GM19463 (cell line): ENCODE data around the gene STAMBP.
"Not testable (repeated sequence)": the region's sequence is repeated elsewhere in the genome, so short reads cannot be mapped to it uniquely, and the experiment has no call there.

ENCODE experiments used
- ATAC-seq: cut with Tn5 transposase; IDR thresholded peaks from one replicate; pipeline ENCODE4 v1.9.1; 2021; ENCODE audit warnings: mild to moderate bottlenecking, moderate library complexity; ENCODE audit not compliant: unreplicated experiment

Gene STAMBP

DNA sequence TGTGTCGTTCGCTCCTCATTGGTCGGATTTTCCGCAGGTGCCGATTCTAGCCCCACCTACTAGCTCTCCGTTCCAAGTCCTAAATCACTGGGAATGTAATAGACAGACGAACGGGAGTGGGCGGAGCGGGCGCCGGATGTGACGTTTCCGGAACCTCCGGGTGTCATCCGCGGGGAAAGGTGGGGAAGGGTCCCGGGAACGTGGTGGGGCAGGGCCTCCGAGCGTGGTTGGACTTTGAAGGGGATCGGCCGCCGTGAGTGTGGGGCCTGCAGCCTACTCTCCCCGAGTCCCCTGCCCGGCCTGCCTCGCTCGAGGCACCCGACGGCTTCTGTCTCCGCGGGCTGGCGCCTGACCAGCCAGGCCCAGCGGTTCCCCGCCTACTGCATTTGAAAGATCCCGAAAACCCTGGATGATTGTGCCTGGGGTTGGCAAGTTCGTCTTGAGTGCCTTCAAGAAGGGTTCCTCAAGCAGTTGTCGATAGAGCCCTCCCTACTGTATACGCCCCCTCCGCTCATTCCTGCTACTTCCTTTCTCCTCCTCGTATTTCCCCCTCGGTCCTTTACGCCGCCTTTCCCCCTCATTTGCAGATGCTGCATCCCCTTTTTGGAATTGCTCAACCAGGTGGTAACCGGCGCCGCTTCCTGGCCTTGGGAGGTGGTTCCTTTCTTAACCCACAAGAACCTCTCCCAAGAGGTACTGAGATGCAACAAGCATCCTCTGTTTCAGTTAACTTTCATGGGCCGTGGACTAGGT is at the start of gene STAMBP:
STAMBP (plus strand) TSS at position 144 of the 753 bp plus-strand sequence. CDS start 1,896 bp downstream, outside the sequence.
- ATAC-seq = peak; percentile 93

DNA sequence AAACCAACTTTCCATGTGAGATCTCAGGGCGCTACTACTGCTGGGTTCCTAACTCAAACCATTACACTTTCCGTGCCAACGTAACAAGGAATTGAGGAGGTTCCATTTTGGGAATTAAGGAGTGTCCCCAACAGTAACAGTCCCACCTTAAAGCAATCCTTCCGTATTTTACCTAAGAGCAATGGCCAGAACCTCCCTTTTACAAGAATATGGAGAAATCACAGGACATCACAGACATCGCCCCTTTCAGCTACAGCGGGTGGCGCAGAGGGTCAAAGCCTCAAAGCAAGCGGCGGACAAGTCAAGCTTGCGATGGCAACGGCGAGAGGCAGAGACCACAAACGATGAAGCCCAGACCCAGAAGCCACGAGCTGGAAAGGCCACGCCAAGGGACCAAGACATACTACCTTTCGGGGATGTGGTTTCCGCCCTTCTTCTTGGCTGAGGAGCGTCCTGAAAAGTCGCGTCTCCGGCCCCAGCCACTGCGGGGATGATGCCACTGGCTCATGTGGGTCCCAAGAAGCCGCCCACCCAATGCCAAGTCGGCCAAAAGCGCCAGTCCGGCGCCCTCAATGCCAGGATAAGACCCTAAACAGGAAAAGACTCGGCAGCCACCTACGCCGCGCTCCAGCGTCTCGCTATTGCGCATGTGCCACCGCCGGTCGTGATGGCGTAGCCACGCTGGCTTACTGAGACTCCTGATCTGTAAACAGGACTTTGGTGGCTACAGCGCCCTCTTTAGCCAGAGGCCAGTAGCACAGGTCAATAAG is 49.1 kb upstream of the STAMBP start, which contains the start of gene DUSP11:
DUSP11 (minus strand) TSS at position 637 of the 770 bp plus-strand sequence; CDS start at position 508, 129 bp downstream.
- peak; percentile 99 for ATAC-seq

DNA sequence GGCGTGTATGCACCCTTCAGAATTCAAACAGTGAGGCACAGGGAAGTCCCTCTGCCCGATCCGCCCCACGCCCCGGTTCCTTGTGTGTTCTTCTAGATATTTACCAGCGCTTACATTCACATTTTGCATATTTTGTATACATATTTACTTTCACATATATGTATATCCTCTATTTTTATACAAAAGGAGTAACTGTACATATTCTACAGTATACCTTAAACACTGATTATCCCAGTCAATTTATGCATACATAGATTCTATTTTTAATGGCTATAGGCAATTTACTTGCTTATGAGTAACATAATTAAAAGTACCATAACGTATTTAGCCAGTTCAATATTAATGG is 48.6 kb upstream of the STAMBP start:
- ATAC-seq = no peak

- ATAC-seq = not testable (repeated sequence)
These were observed 45.4 kb upstream of the STAMBP start for GRCh38 chr2:73783402-73783801.

DNA sequence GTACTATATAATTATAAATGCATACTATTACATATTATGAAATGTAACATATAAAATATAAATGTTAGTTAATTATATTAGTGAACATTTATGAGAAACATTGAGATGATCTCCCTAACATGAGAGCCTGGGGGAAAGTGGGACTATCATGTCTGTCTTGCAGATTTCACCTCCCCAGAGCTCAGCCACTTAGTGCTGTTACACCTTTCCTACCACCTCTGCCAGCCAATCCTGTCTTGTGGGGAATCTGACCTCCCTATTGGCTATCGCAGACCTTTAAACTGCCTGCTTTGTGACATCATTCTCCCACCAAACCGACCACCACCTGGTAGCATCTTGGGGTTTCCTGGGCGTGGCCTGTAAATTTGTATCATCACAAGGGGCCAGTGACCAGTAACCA is 44.9 kb upstream of the STAMBP start, which contains the start of gene C2orf78:
C2orf78 (plus strand) TSS at position 301 of the 400 bp plus-strand sequence. CDS start 127 bp downstream, outside the sequence.
- not testable (repeated sequence) for ATAC-seq

DNA sequence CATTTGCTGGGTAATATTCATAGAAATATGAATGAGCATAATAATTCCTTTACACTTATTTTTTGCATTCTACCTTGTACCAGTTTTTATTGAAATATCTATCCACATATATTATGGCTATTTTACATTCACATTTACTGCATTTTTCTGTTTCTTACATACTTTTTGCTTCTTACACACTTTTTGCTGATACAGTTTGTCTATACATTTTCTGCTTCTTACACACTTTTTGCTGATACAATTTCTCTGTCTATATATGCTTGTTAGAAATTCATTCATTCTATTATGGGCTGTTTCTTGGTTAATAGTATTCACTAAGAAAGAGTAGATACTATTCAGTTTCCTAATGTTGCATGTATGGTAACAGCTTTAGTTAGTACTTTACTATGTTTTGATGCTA is 16.9 kb upstream of the STAMBP start:
- no peak for ATAC-seq

GRCh38 chr2:73812635-73813034 is 16.1 kb upstream of the STAMBP start:
- ATAC-seq = no peak

DNA sequence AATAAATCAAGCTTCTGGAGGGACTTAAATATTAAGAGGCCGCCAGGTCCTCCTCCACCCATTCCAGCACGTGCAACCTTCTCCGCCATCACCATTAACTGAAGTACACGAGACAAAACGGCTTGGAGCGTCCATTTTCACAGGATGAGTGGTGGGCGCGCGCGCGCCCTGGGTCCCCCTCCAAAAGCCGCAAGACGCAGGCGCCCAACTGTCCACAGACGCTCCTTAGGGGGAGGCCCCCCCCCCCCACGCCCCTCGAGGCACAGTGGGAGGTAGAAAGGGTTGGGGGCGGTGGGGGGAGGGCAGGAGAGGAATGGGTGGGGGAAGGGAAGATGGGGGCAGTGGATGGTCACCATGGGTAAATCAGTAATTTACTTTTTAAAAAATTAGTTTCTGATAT is 10.5 kb upstream of the STAMBP start:
- no peak for ATAC-seq

GRCh38 chr2:73821227-73821626 is 7.5 kb upstream of the STAMBP start:
- peak; percentile 83 for ATAC-seq

DNA sequence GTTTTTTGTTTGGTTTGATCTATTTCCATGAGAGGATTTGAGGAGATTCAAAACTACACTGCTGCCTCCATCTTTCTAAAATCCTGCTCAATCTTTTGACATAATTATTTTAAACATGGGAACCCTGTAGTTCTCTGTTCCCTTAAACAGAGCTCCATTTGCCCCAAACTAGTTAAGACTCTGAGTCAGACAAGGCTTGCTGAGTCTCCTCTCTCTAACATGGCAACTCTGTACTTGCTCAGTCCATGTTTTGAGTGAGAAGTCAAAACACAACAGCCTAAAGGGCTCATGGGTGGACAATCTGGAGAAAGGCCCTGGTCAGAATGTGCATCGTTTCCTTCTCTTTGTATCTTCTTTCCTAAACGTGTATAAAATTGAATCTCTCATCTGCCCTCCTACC is 7.1 kb upstream of the STAMBP start:
- no peak for ATAC-seq

DNA sequence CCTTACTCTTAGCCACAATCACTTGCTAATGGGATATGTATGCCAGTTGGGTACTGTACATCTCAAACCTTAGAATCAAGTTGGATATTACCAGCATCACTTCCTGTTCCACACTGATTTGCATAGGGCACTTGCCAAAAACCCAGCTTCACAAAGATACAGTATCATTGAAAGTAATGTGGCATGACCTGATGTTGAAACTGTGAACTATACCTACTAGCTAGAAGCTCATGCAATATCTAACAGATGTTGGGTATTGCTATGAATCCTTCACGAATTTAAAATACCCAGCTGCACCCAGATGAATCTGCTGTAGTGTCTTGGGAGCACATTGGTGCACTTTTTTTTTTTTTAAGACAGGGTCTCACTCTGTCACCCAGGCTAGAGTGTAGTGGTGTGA is 6.5 kb upstream of the STAMBP start:
- ATAC-seq = peak; percentile 69

- no peak for ATAC-seq
These were observed 5.8 kb upstream of the STAMBP start for GRCh38 chr2:73822991-73823390.

DNA sequence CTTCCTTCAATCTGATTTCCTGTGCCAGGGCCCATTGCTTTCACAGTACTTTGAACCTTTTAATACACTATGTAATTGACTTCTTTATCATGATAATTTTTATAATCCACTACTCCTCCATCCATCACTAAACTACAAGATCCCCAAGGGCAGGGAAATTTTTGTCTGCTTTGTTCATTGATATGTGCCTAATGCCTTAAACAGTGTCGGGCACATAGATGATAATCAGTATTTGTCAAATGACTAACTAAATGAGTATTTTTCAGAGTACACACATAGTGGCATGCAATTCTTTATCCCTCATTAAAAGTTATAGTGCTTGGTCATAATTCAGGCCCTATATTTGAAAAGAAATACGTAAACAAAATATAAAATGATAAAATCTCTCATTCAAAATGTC is 5.3 kb upstream of the STAMBP start:
- ATAC-seq = no peak

GRCh38 chr2:73823916-73824523 is 4.7 kb upstream of the STAMBP start:
- no peak for ATAC-seq

- no peak for ATAC-seq
These were observed 3.4 kb upstream of the STAMBP start for GRCh38 chr2:73825408-73825807.

DNA sequence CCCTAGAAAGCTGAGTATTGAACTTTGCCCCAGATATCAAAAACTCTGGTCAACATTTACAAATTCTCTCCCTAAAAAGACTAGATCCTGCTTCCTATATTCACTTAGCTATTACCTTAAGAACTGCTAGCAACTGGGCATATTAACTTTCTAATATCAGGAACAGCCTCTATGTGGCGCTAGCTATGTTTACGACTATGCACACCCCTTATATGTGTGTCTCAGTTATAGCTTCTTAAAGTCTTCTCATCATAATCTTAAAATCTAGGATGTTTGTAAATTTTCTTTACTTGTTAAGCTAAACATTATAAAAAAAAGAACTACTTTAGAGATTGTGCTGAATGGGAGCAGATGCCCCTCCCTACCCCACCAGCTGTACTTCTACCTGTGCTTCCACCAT is 1.7 kb upstream of the STAMBP start:
- ATAC-seq = no peak

- ATAC-seq = no peak
These were observed 937 bp upstream of the STAMBP start for GRCh38 chr2:73827660-73828388.

DNA sequence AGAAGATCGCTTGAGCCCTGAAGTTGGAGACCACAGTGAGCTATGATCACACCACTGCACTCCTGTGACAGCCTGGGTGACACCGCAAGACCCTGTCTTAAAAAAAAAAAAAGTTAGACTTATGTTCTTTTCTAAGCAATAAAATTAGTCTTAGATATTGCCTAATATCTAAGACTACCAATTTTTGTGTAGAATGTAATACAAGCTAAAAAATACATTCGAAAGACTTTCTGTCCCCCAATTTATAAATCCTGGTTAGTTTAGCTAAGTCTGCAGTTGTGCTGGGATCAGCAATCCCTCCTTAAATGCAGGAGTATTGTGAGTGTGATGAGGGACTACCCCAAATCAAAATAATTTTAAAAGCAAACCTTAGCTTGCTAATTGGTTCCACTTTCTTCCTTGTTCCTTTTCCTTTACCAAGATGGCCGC is 358 bp upstream of the STAMBP start:
- no peak for ATAC-seq

DNA sequence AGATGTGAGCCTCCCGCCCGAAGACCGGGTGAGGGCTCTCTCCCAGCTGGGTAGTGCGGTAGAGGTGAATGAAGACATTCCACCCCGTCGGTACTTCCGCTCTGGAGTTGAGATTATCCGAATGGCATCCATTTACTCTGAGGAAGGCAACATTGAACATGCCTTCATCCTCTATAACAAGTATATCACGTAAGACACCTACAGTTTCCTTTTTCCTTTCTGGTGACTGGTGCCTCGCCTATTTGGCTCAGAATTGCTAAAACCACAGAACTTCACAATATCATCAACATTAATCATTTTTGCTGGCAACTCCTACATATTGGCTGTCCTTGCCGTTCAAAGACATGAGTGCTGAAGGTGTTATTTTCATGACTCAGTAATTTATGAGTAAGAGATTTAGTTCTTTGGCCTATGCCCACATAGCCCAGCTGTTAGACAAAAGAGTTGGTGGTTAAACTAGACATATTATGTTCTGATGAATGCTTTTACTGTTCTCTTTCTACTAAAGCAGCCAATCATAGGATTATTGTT is 2.2 kb downstream of the STAMBP start:
- ATAC-seq = no peak

GRCh38 chr2:73832930-73833329 is 4.2 kb downstream of the STAMBP start:
- no peak for ATAC-seq
